Fibroblast of skin of scalp (primary cell): Measurements from ENCODE around the gene RBM23.
A peak's percentile ranks its signal among the peaks of the same experiment; 100 is the strongest.
"Not testable (repeated sequence)": the region's sequence is repeated elsewhere in the genome, so short reads cannot be mapped to it uniquely, and the experiment has no call there.

ENCODE experiments used
- DNase-seq: peaks from one replicate; pipeline ENCODE4 v3.0.0-alpha.2; 2013

Gene RBM23

GRCh38 chr14:22864979-22865378 is 54.0 kb downstream of the RBM23 start:
- no peak for DNase-seq

- DNase-seq: no peak
Measured at GRCh38 chr14:22861651-22862050, 57.3 kb downstream of the RBM23 start.

GRCh38 chr14:22860377-22860776 is 58.6 kb downstream of the RBM23 start:
- not testable (repeated sequence) for DNase-seq

- no peak for DNase-seq
Measured at GRCh38 chr14:22856428-22856827, 62.5 kb downstream of the RBM23 start.

GRCh38 chr14:22854963-22855724 is 63.8 kb downstream of the RBM23 start:
- no peak for DNase-seq

- DNase-seq: not testable (repeated sequence)
Measured at GRCh38 chr14:22854296-22854695, 64.7 kb downstream of the RBM23 start.

- peak; percentile 88 for DNase-seq
Measured at GRCh38 chr14:22852940-22853767, 65.8 kb downstream of the RBM23 start.

GRCh38 chr14:22852599-22852939 is 66.4 kb downstream of the RBM23 start:
- DNase-seq: no peak

GRCh38 chr14:22852178-22852577 is 66.8 kb downstream of the RBM23 start:
- not testable (repeated sequence) for DNase-seq

- peak; percentile 86 for DNase-seq
Measured at GRCh38 chr14:22850944-22851764, 67.8 kb downstream of the RBM23 start.

GRCh38 chr14:22849212-22849819 is 69.6 kb downstream of the RBM23 start:
- DNase-seq: no peak

GRCh38 chr14:22848351-22849164 is 70.4 kb downstream of the RBM23 start:
- DNase-seq: peak; percentile 92

- peak; percentile 54 for DNase-seq
Measured at GRCh38 chr14:22847661-22848341, 71.1 kb downstream of the RBM23 start.

- DNase-seq: no peak
Measured at GRCh38 chr14:22846811-22847307, 72.1 kb downstream of the RBM23 start.

GRCh38 chr14:22845821-22846625 is 72.9 kb downstream of the RBM23 start:
- DNase-seq: no peak

- no peak for DNase-seq
Measured at GRCh38 chr14:22845103-22845394, 73.9 kb downstream of the RBM23 start.

GRCh38 chr14:22844221-22845102 is 74.5 kb downstream of the RBM23 start:
- DNase-seq: no peak
